Left colon (tissue), 2 donors: ENCODE measurements around the gene SGSH. TPM values are rescaled to one million over a fixed set of nuclear protein-coding genes. Genes with fewer than 3 reads are reported as not detected.
"Not testable (repeated sequence)": the region's sequence is repeated elsewhere in the genome, so short reads cannot be mapped to it uniquely, and the experiment has no call there.

Source experiments
- ATAC-seq: fragments of 200-7000 bp; cut with Tn5 transposase; one replicate; pipeline ENCODE4 v1.9.1; 2020; ENCODE audit warnings: mild to moderate bottlenecking, moderate library complexity
- DNase-seq, 2 donors: peaks; one replicate each; pipeline ENCODE4 v3.0.0-alpha.2; 2020
- intact Hi-C, 2 donors: fragments of 100-400 bp; cut with DNase I in 1 of 2; cut with micrococcal nuclease in 1 of 2; formaldehyde crosslinking; loops; one replicate each; pipeline versions ENCODE4 v1.11.2 to v1.14.0; 2022; cut with DNase I, micrococcal nuclease
- total RNA-seq, 2 donors: library from RNA; stranded (reverse); fragmentation: NEBNext Ultra II Directional; extraction: Animal tissue kit (Norgen Biotek cat#: 25700); gene quantifications; one replicate each; pipeline ENCODE4 v1.2.1, GENCODE V29; 2021
- donor health status: DM: no; HTN: no; CAD: no.
- donor health status: DM: yes; HTN: yes; CAD: no.

Gene SGSH
- total RNA-seq, 2 donors from 2014 or later = 51.2 to 54.9 TPM

DNA sequence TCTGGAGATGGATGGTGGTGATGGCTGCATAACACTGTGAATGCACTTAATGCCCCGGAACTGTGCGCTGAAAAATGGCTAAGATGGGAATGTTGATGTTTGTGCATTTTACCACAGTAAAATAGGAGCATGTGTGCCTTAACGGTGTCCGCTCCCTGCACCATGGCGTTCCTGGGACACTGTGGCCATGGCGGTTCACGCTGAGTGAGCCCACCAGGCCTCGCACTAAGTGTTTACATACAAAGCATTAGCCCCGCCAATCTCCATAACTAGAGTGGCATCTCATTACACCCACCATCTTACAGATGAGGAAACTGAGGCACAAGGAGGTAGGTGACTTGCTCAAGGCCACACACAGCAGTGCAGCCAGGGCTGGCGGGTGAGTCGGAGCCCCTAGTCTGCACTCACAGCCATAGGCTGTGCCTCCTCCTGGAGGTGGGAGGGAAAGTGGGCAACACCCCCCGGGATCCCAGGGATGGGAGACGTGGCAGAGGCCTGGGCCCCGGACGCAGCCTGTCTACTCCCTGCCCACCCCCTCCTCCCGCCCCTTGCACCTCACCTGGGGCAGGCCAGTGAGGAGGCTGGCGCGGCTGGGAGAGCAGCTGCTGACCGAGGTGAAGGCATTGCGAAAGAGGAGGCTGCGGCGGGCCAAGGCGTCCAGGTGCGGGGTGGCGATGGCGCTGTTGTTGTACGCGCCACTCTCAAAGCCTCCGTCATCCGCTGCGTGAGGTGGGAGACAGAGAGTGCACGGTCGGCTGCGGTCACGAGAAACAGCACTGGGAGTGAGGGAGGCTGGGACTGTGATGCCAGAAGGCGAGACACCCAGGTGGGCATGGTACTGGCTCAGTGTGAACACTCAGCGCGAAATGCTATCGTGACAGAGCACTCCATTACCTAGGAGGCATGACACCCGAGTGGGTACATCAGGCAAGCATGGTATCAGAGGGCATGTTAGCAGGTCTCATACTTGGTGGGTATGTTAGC, 3.4 kb downstream of the SGSH start:
- intact Hi-C loops = no loop called here
- ATAC-seq (no peak), DNase-seq (no peak)

DNA sequence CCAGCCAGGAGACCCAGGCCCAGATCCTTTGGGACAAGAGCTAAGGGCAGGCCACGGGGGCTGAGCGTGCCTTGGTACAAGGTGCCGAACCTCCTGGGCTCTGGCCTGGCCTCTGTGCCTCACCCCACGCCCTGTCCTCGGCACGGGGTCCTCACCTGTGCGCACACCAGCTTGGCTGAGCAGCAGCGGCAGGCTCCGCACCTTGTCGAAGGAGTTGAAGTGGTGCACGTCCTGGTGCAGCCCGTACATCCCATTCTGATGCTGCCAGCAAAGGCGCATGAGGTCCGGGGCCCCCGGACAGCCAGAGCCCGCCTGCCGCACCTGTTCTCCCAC, 5.3 kb downstream of the SGSH start:
- ATAC-seq (no peak), DNase-seq (no peak)
- intact Hi-C loops = no loop called here

DNA sequence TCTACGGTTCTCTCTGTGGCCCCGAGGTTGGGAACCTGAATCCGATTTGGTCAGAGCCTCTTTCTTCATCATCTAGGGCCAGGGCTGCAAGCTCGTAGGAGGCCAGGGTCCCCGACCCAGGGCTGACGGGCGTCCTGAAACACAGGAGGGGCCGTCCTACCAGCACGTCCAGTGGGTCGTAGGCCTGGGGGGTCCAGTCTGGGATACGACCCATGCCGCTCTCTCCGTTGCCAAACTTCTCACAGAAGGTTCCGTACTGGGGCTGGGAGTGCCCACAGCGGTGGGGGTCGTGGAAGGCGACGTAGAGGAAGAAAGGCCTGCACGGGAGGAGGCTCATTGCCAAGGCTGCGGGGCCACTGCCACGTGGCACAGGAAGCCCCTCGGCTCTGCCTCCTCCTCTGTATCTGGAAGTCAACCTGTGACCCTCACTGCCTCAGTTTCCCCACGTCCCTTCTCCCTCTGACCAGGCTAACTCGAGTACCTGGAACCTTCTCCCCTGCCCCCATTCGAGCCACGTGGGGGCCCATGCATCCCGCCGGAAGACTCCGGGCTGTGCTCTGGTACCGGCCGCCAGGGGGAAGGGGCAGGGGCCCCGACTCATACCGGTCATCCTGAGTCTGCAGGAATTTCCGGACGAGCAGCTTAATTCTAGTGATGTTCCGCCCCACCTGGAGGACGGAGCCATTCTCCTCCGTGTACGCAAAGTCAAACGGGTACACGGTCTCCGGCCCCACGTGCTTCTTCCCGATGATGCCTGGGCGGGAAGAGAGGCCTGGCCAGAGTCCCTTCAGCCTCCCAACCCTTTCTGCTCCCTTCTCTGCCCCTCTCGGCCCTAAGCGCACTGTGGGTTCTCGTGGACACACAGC, 5.9 kb downstream of the SGSH start:
- intact Hi-C loops = no loop called here
- no peak for DNase-seq
- no peak for ATAC-seq

DNA sequence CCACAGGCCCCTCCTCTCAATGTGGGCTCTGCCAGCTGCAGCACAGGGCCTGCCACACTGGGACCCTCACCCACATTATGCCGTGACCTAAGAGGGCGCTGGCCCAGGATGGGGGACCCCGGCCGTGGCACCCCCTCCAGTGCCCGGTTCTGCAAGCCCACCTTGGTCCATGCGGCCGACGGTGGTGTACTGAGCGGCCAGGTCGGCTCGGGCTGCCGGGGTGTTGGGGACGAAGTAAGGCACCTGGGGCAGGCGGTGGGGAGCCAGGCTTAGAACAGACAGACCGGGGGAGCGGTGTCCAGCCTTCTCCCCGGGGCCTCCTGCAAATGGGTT, 6.5 kb downstream of the SGSH start:
- DNase-seq (no peak), ATAC-seq (no peak)
- intact Hi-C loops = no loop called here

DNA sequence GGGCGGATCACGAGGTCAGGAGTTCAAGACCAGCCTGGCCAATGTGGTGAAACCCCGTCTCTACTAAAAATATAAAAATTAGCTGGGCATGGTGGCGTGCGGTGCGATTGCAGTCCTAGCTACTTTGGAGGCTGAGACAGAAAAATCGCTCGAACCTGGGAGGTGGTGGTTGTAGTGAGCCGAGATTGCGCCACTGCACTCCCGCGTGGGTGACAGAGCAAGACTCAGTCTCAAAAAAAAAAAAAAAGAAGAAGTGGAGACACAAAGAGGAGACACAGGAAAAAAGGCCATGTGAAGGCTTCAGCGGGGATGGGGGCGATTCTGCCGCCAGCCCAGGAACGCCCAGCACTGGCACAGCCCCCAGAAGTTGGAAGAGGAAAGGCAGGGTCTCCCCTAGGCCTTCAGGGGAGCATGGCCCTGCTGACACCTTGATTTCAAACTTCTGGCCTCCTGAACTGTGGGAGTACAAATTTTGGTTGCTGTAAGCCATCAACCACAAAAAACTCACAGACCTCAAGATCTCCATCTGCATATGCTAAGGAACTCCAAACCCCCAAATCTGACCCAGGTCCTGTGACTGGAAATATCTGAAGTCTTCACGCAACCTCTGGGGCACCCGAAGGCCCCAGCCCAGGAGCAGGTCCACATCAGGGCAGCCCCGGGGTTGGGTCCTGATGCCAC, 7.0 kb downstream of the SGSH start:
- peak in 1 of 2 donors; percentile 23 for DNase-seq
- intact Hi-C loops = no loop called here
- no peak for ATAC-seq

DNA sequence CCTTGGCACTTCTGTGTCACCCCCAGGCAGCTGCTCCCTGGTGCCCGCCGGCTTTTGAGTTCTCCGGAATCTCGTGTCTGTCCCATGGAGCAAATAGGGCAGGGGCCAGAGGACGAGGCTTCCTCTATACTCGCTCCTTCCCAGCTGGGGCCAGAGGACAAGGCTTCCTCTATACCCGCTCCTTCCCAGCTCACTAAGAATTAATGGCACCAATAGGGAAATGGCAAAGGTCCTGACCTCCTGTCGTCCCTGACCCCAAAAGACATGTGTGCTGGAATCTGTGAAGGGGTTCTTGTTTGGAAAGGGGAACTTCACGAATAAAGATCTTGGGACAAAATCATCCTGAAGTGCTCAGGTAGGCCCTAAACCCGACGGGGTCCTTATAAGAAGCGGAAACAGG, 7.6 kb downstream of the SGSH start:
- ATAC-seq = no peak
- DNase-seq = no peak
- intact Hi-C loops = no loop called here

DNA sequence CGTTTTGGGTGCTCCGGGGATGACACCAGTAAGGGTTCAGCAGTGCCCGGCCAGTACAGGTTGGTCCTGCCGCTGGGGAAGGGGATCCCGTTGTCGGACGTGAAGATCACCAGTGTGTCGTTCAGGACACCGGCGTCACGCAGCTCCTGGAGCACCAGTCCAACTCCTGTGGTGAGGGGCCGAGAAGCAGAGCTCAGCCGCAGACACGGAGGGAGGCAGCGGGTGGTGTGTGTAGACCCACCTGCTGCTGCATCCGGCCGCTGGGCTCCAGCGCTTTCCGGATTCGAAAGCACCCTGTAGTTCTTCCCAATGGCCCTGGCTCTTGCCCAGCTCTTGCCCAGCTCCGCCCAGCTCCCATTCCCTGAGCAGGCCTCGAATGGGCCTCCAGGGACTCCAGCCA, 8.0 kb downstream of the SGSH start:
- ATAC-seq = no peak
- DNase-seq = no peak
- intact Hi-C loops = no loop called here

DNA sequence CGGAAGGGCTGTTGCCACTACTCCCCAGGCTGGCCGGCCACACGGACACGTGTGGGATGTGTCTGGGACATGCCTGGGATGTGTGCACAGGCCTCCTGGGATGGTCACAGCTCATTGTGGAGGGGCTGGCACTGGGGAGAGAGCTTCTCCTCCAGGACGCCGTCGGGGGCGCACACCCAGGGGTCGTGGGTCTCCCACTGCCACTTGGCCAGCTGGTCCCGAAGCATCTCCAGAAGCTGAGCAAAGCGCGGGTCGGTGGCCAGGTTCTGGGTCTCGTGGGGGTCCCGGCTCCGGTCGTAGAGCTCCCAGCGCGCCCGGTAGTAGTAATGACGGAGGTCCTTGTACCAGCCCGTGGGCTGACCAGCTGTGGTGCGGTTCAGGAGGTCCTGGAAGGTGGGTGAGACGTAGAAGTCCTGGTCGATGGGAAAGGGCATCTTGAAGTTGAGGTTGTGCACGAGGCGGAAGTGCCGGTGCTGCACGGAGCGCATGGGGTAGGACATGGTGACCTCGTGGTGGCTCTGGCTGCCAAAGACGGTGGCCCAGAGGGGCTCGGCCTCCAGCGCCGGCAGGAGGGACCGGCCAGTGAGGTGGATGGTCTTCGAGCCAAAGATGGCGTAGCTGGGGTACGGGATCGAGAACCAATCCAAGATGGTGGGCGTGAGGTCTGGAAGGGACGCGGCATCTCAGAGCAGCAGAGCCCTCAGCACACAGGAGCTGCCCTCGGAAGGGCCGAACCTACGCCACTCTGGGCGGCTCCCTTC, 9.6 kb downstream of the SGSH start:
- DNase-seq = no peak
- no peak for ATAC-seq
- intact Hi-C loops = no loop called here

DNA sequence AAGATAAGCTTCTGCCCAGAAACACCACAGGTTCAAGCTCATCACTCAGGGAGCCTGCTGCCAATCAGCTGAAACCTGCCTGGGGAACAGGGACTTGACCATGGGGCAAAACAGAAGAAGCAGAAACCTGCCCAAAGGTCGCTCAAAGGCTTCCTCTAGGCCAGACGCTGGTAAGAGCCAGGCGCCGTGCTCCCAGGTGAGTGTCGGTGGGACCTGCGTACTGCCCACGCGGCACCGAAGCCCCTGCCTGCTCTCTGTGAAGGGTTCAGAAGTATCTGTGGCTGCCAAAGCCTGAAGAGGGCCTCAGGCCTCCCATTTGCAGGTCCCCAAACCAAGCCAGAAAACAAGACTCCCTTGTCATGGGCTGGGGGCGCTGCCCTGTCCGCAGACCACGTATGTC, 10.4 kb downstream of the SGSH start:
- intact Hi-C loops = no loop called here
- DNase-seq (no peak), ATAC-seq (no peak)

DNA sequence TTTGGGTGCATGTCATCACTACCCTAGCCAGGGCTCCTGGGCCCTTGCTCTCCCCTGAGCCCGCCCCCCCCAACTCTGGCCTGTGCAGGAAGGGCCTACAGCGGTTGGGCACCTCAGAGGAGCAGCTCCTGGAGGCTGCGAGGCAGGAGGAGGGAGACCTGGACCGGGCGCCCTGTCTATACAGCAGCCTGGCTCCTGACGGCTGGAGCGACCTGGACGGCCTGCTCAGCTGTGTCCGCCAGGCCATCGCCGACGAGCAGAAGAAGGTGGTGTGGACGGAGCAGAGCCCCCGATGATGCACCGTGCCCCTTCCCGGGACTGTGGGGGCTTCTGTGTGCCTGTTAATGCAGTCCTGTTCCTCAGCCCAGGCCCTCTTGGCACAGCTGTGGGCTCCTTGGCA, 12.1 kb downstream of the SGSH start:
- DNase-seq (no peak), ATAC-seq (no peak)
- intact Hi-C loops = no loop called here

DNA sequence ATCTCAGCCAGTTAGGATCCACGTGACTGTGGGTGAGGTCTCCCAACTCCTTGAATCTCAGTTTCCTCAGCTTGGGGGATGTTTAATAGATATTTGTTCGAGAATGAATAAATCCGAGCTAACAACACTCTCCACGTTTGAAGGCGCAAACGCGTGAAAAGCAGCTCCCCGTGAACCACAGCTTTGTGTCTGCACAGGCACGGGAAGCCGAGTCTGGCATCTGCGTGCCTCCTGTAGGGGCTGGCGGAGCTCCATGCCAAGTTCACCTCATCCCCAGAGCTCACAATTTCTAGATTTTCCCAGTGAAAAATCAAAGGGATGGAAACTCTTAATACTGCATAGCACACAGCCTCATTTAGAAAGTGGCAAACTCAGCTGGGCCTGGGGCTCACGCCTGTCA, 14.3 kb downstream of the SGSH start:
- ATAC-seq = no peak
- DNase-seq = no peak
- intact Hi-C loops = no loop called here

DNA sequence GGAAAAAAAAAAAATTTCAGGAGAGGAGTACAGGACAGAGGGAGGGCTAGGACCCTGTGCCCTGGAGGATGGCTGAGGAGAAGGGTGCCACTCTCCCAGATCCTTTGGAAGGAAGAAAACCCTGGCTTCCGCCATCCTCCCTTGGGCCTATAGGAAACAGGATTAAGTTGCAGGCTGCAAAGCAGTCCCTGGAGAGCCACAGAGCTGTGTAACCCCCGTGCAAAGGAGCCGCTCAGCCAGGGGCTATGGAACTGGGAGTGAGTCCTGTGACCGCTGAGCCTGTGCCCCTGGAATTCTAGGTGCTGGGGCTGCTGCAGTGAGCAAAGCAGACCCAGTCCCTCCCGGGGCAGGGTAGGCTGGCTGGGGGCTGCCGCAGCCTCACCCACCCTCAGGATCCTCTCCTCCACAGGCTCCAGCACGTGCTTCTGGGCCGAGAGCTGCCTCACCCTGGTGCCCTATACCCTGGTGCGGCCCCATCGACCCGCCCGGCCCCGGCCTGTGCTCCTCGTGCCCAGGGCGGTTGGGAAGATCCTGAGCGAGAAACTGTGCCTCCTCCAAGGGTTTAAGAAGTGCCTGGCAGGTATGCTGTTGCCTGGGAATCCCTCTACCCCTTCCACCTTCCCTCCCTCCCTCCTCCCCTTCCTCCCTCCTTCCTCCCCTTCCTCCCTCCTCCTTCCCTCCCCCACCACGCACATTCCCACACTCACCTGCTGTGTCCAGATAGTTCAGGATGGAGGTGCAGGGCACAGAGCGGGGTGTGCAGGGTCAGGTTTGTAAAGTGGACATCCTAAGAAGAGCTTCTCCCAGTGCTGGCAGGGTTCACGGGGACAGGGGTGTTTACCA, 15.3 kb downstream of the SGSH start:
- DNase-seq = no peak
- intact Hi-C loops = no loop called here

DNA sequence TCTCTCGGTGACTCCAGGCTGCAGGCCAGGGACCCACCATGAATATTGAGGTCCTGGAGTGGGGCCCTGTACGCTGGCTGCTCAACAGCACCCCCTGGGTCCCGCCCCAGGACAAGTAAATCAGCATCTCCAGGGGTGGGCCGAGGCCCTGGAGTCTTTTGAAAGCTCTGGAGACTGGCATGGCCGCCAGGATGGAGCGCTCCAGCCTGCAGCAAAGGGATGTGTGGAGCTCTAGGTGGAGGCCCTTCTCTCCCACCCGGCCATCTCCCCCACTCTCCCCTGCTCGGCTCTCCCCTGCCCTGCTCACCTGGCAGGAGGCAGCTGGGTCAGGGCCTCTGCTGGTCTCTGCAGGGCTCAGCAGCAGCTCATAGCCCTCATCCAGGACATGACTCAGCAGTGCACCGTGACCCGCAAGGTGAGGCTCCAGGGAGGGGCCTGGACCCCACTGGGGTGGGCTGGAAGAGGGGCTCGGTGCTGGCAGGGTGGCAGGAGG, 16.6 kb downstream of the SGSH start:
- ATAC-seq (no peak), DNase-seq (no peak)
- intact Hi-C loops = no loop called here

More for the DNA sequence above, 15.3 kb downstream of the SGSH start:
- peak; percentile 6 for ATAC-seq

DNA sequence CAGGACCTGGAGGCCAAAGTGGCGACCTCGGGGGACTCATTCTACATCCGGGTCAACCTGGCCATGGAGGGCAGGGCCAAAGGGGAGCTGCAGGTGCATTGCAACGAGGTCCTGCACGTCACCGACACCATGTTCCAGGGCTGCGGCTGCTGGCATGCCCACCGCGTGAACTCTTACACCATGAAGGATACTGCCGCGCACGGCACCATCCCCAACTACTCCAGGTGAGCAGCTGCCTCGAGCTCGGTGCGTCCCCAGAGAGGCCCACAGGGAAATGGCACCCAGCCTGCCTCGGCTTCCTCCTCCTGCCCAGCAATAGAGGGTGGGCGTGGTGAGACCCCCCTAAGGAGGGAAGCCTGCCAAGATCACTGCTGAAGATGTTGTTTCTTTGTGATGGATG, 17.9 kb downstream of the SGSH start:
- no peak for ATAC-seq
- intact Hi-C loops = no loop called here
- no peak for DNase-seq

DNA sequence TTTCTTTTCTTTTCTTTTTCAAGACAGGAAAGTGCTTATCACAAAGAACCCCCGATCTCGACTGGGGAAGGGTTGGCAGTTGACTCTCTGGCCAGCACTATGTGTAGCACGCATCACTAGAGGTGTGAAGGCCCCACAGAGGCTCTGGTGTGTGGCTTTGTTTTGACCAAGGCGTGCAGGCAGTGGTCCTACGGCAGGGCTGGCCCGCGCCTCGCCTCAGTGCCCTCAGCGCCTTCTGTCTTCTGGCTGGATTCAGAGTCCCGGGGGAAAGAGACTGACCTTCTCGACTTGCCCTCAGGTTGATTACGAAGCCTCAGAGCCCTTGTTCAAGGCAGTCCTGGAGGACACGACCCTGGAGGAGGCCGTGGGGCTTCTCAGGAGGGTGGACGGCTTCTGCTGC, 18.7 kb downstream of the SGSH start:
- no peak for ATAC-seq
- intact Hi-C loops = no loop called here
- no peak for DNase-seq

DNA sequence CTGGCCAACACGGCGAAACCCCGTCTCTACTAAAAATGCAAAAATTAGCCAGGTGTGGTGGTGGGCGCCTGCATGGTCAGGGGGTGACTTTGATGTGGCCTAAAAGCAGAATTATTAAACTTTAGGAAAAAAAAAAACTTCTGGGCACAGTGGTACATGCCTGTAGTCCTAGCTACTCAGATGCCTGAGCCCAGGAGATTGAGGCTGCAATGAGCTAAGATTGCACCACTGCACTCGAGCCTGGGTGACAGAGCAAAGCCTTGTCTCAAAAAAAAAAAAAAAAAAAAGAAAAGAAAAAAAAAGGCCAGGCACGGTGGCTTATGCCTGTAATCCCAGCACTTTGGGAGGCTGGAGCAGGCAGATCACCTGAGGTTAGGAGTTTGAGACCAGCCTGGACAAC, 20.8 kb downstream of the SGSH start:
- intact Hi-C loops = not testable (repeated sequence)

DNA sequence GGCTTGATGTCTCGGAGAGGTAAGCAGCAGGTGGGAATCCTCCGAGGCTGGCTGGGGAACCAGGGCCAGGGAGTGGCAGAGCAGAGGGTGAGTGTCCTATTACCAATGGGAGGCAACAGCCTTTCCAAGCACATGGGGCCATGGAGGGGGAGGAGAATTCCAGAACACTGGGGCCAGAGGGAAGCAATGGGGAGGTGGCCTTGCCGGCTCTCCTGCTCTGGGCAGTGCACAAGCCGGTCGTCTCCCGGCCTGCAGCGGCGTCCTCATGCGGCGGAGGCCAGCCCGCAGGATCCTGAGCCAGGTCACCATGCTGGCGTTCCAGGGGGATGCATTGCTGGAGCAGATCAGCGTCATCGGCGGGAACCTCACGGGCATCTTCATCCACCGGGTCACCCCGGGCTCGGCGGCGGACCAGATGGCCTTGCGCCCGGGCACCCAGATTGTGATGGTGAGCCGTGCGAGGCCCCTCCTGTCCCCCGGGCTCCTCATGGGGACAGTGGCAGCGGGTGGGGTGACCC, 21.9 kb downstream of the SGSH start:
- ATAC-seq (peak; percentile 15), DNase-seq (no peak)
- intact Hi-C loops = no loop called here

More for the DNA sequence above, 20.8 kb downstream of the SGSH start:
- not testable (repeated sequence) for DNase-seq, ATAC-seq

DNA sequence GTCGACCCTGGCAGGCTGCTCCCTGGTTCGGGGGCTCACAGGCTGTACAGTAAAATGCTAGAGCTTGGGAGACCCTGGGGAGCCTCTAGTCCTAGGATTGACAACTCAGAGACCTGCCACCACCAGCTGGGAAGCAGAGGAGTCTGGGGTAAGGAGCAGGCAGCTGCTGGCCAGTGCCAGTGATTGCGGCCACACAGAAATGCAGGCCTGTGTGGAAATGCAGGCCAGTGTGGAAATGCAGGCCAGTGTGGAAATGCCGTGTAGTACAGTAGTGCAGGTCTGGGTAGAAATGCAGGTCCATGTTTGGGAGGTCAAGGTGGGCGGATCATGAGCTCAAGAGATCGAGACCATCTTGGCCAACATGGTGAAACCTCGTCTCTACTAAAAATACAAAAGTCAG, 23.5 kb downstream of the SGSH start:
- no peak for DNase-seq
- intact Hi-C loops = no loop called here
- ATAC-seq = no peak
